Prostate gland (tissue), 2 donors: Measurements from ENCODE around the gene ZNF586. TPM values are rescaled to one million over a fixed set of nuclear protein-coding genes. Genes with fewer than 3 reads are reported as not detected.
"Not testable (repeated sequence)": the region's sequence is repeated elsewhere in the genome, so short reads cannot be mapped to it uniquely, and the experiment has no call there.

Experiments
- DNase-seq: peaks from one replicate; pipeline ENCODE4 v3.0.0-alpha.2; 2019; ENCODE audit warnings: low spot score
- H3K27ac ChIP-seq, 2 donors: fragments of 200-600 bp; sonication (generic); 2 replicates each; pipeline ENCODE4 v1.5.1; 2017 to 2019
- H3K27me3 ChIP-seq: fragments of 200-600 bp; sonication (generic); replicated peaks from 2 replicates; pipeline ENCODE4 v1.5.1; 2019; ENCODE audit not compliant: insufficient read depth
- H3K36me3 ChIP-seq, 2 donors: fragments of 200-600 bp; sonication (generic); 1 replicate in 1 of 2; 2 replicates in 1 of 2; pipeline versions ENCODE4 v1.5.1 to v1.8.1; 2017 to 2019
- H3K4me1 ChIP-seq: fragments of 200-600 bp; sonication (generic); replicated peaks from 2 replicates; pipeline ENCODE4 v1.5.1; 2019
- H3K4me3 ChIP-seq, 2 donors: fragments of 200-600 bp; sonication (generic); 2 replicates each; pipeline ENCODE4 v1.5.1; 2017 to 2019
- H3K9me3 ChIP-seq: fragments of 200-600 bp; sonication (generic); 2 replicates; pipeline ENCODE4 v1.5.1; 2017
- POLR2A ChIP-seq: fragments of 450-650 bp; IDR thresholded peaks from one replicate; pipeline ENCODE4 v1.6.1; 2016; ENCODE audit warnings: antibody characterized with exemption, mild to moderate bottlenecking
- POLR2AphosphoS5 ChIP-seq: sonication (generic); formaldehyde crosslinking; IDR thresholded peaks from one replicate; pipeline ENCODE4 v1.6.1; 2017; ENCODE audit warnings: antibody characterized with exemption
- WGBS: methylation state at CpG from one replicate; pipeline ENCODE4 v1.1.5; 2018; 5-methylcytosine and 5-hydroxymethylcytosine counted together
- intact Hi-C: fragments of 100-400 bp; cut with DNase I; formaldehyde crosslinking; loops from one replicate; pipeline ENCODE4 v1.14.2; 2022
- total RNA-seq, 2 donors: library from RNA; depleted of rRNA; stranded (reverse); fragments of >200 nt; gene quantifications; one replicate each; pipeline ENCODE4 v1.1.0, GENCODE V29; 2016
- TF ChIP-seq, protein P1 (sequence below), 4 experiments: fragments of 200-600 bp in 2 of 4; fragments of 450-650 bp in 2 of 4; sonication (generic) in 2 of 4; IDR thresholded peaks; 1 replicate in 3 of 4; 2 replicates in 1 of 4; pipeline ENCODE4 v1.5.1; 2016 to 2019; ENCODE audit warnings: antibody characterized with exemption in 4 of 4, mild to moderate bottlenecking in 2 of 4, moderate library complexity in 2 of 4

Gene ZNF586
- total RNA-seq, 2 donors from 2014 or later = 15.4 to 34.8 TPM

- intact Hi-C loops = no loop called here
Observed at GRCh38 chr19:57818378-57818777, 48.9 kb downstream of the ZNF586 start.

GRCh38 chr19:57819475-57820148, 50.1 kb downstream of the ZNF586 start:
- intact Hi-C loops = no loop called here
- H3K4me3 ChIP-seq = peak overlapping the region; percentile 73 to 93
- peak; percentile 91 for DNase-seq
- H3K9me3 ChIP-seq = no peaks in the 10 kb centered on the region
- TF ChIP-seq, protein P1, sequence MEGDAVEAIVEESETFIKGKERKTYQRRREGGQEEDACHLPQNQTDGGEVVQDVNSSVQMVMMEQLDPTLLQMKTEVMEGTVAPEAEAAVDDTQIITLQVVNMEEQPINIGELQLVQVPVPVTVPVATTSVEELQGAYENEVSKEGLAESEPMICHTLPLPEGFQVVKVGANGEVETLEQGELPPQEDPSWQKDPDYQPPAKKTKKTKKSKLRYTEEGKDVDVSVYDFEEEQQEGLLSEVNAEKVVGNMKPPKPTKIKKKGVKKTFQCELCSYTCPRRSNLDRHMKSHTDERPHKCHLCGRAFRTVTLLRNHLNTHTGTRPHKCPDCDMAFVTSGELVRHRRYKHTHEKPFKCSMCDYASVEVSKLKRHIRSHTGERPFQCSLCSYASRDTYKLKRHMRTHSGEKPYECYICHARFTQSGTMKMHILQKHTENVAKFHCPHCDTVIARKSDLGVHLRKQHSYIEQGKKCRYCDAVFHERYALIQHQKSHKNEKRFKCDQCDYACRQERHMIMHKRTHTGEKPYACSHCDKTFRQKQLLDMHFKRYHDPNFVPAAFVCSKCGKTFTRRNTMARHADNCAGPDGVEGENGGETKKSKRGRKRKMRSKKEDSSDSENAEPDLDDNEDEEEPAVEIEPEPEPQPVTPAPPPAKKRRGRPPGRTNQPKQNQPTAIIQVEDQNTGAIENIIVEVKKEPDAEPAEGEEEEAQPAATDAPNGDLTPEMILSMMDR (IDR thresholded peaks at IDR 0.05) = peak in 2 of 4 experiments; percentile 30 to 31
- TF ChIP-seq POLR2A (peak; percentile 57), POLR2AphosphoS5 (peak; percentile 95)
- H3K27me3 ChIP-seq = no peaks in the 10 kb centered on the region
- WGBS = under 1% methylated on average over 44 of the region's 44 CpGs
- no peaks in the 10 kb centered on the region for H3K36me3 ChIP-seq
- H3K27ac ChIP-seq = peak overlapping the region; percentile 83 to 88
- no peaks in the 10 kb centered on the region for H3K4me1 ChIP-seq

More at GRCh38 chr19:57818378-57818777, 48.9 kb downstream of the ZNF586 start:
- Histone ChIP-seq H3K4me3 (no peak overlapping the region), H3K36me3 (no peaks in the 10 kb centered on the region), H3K9me3 (no peaks in the 10 kb centered on the region), H3K27me3 (no peaks in the 10 kb centered on the region), H3K27ac (no peak overlapping the region), H3K4me1 (no peaks in the 10 kb centered on the region)
- TF ChIP-seq, protein P1 (IDR thresholded peaks at IDR 0.05) = no peak
- TF ChIP-seq POLR2AphosphoS5 (no peak), POLR2A (no peak)
- WGBS = 84% methylated on average over 7 of the region's 7 CpGs
- no peak for DNase-seq

GRCh38 chr19:57820599-57820998, 51.1 kb downstream of the ZNF586 start:
- DNase-seq = no peak
- intact Hi-C loops = no loop called here
- Histone ChIP-seq H3K27ac (peak overlapping the region; percentile 83 to 88), H3K36me3 (no peaks in the 10 kb centered on the region), H3K27me3 (no peaks in the 10 kb centered on the region), H3K9me3 (no peaks in the 10 kb centered on the region), H3K4me1 (no peaks in the 10 kb centered on the region), H3K4me3 (peak overlapping the region; percentile 73 to 93)
- no peak for TF ChIP-seq POLR2AphosphoS5
- TF ChIP-seq POLR2A = no peak
- TF ChIP-seq, protein P1 (IDR thresholded peaks at IDR 0.05) = no peak
- 70% methylated on average over 6 of the region's 6 CpGs for WGBS

DNA sequence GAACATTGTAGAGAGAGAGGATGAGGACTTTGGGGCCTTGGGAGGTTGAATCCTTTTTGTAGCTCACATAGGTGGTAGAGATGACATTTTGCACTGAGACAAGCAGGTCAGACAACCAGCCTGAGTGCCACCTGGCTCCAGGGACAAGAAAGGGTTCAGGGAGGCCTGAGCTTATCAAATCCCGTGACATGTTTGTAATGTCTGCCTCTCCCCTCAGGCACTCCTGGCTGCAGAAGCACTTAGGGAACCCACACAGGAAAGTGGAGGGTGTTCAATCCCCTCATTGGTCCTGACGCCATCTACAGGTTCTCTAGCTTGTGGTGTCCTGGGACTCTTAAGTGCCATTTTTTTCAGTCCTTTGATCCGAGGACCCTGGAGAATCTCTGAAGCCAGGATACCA, 51.6 kb downstream of the ZNF586 start:
- intact Hi-C loops, H3K27me3 ChIP-seq, H3K4me1 ChIP-seq, H3K9me3 ChIP-seq, DNase-seq, H3K36me3 ChIP-seq: not testable (repeated sequence)
- WGBS = 54% methylated on average over 2 of the region's 3 CpGs
- Histone ChIP-seq H3K27ac (peak overlapping the region in 1 of 2 donors; percentile 88), H3K4me3 (peak overlapping the region in 1 of 2 donors; percentile 93)

- 88% methylated on average over 3 of the region's 3 CpGs for WGBS
- H3K9me3 ChIP-seq, H3K4me1 ChIP-seq, H3K36me3 ChIP-seq, DNase-seq, H3K27me3 ChIP-seq, intact Hi-C loops, H3K27ac ChIP-seq, H3K4me3 ChIP-seq: not testable (repeated sequence)
Observed at GRCh38 chr19:57821501-57821900, 52.0 kb downstream of the ZNF586 start.

DNA sequence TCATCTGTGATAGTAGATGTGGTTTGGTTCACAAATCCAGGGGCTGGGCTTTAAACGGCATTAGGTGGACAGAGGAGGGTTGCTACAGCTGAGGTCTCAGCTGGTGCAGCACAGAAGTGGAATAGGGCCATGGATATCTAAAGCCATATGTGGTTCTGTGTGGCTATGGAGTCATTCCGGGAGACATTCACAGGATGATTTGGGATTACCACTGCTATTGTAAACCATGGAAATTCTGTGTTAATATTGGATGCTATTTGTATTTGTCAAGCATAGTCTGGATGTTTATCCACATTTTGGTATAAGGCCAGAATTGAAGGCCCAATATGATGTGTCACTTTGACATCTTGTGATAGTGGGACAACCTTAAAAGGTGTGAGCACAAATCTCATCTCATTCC, 53.7 kb downstream of the ZNF586 start:
- WGBS = 77% methylated on average over 2 of the region's 2 CpGs
- intact Hi-C loops, DNase-seq: not testable (repeated sequence)

DNA sequence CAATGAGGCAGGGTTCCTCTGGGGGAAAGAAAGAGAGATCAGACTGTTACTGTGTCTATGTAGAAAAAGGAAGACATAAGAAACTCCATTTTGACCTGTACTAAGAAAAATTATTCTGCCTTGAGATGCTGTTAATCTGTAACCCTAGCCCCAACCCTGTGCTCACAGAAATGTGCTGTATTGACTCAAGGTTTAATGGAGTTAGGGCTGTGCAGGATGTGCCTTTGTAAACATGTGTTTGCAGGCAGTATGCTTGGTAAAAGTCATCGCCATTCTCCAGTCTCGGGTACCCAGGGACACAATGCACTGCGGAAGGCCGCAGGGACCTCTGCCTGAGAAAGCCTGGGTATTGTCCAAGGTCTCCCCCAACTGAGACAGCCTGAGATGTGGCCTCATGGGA, 54.1 kb downstream of the ZNF586 start:
- intact Hi-C loops, H3K4me1 ChIP-seq, H3K4me3 ChIP-seq, H3K36me3 ChIP-seq, H3K27me3 ChIP-seq, H3K9me3 ChIP-seq: not testable (repeated sequence)
- 53% methylated on average over 4 of the region's 4 CpGs for WGBS
- H3K27ac ChIP-seq = peak overlapping the region; percentile 22 to 48
- peak; percentile 21 for DNase-seq

More for the DNA sequence above, 53.7 kb downstream of the ZNF586 start:
- not testable (repeated sequence) for H3K36me3 ChIP-seq, H3K27me3 ChIP-seq, H3K4me3 ChIP-seq, H3K4me1 ChIP-seq, H3K9me3 ChIP-seq
- H3K27ac ChIP-seq = peak overlapping the region in 1 of 2 donors; percentile 48
